HL-60 (cell line): Measurements from ENCODE around the gene DMD.

ENCODE experiments used
- GABPA ChIP-seq: IDR thresholded peaks from 2 replicates; pipeline ENCODE4 v1.6.1; 2012; ENCODE audit warnings: low read depth
- POLR2AphosphoS5 ChIP-seq: IDR thresholded peaks from 2 replicates; pipeline ENCODE4 v1.6.1; 2012; ENCODE audit warnings: low read depth

DNA sequence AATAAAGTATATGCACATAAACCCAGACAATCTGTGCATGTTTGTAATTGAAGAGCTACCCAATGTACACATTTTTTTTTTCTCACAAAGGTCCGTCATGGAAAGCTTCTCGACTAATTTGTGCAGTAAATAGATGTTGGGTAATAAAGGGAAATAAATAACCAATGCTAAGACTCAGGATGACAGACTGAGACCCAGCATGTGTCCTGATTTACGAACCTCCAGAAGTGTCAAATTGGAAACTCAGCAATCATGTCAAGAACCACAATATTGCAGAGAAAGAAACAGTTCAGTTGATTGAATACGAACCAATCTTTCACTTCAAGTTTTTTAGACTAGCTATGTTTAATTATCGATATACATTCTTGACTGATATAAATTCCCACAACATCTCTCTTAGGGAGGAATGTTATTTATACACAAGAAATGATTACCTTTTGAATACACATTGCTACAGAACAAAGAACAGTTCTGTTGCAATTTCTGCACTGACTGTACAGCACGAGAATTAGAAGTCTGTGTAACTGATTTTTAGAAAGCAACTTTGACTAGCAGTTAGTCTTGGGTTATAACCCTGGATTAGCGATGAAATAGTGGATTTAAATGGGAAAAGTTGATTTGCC lies 1513.9 kb downstream of the DMD start:
- no peak for TF ChIP-seq GABPA
- no peak for TF ChIP-seq POLR2AphosphoS5
